WTC11 (cell line): ENCODE measurements around the gene PRKCZ. TPM values are rescaled to one million over a fixed set of nuclear protein-coding genes. Genes with fewer than 3 reads are reported as not detected.
"Not testable (repeated sequence)": the region's sequence is repeated elsewhere in the genome, so short reads cannot be mapped to it uniquely, and the experiment has no call there.

Experiments used
- ATAC-seq: fragments of 200-7000 bp; cut with Tn5 transposase; 2 replicates; pipeline ENCODE4 v1.10.0; 2021; ENCODE audit warnings: mild to moderate bottlenecking, moderate library complexity
- CTCF ChIA-PET: fragments of 300-600 bp; sonication (Branson Sonifier 250); formaldehyde crosslinking; loops from one replicate; lab custom pipeline; 2021; ENCODE audit warnings: antibody characterized with exemption; lab: Charles Lee
- POLR2A ChIA-PET: fragments of 350-600 bp; sonication (Branson Sonifier 250); formaldehyde crosslinking; loops from one replicate; lab custom pipeline; 2021; ENCODE audit warnings: antibody characterized with exemption; lab: Charles Lee
- DNase-seq: peaks from one replicate; pipeline ENCODE4 v3.0.0; 2021; ENCODE audit warnings: low spot score
- H3K27ac Mint-ChIP-seq: 2 replicates; pipeline ENCODE4 v1.8.0; 2021; ENCODE audit warnings: mixed read lengths
- H3K27me3 Mint-ChIP-seq: 2 replicates; pipeline ENCODE4 v1.8.0; 2021; ENCODE audit warnings: low read depth, mild to moderate bottlenecking, moderate library complexity, mixed read lengths
- H3K36me3 Mint-ChIP-seq: 2 replicates; pipeline ENCODE4 v1.8.0; 2021; ENCODE audit warnings: mixed read lengths
- H3K4me1 Mint-ChIP-seq: 2 replicates; pipeline ENCODE4 v1.8.0; 2022; ENCODE audit warnings: mixed read lengths
- H3K4me3 Mint-ChIP-seq: 2 replicates; pipeline ENCODE4 v1.8.0; 2021; ENCODE audit warnings: mild to moderate bottlenecking, moderate library complexity, mixed read lengths
- H3K9me3 Mint-ChIP-seq: 2 replicates; pipeline ENCODE4 v1.8.0; 2021; ENCODE audit warnings: mixed read lengths
- CREB1 ChIP-seq: sonication (generic); formaldehyde crosslinking; IDR thresholded peaks from 2 replicates; pipeline ENCODE4 v1.8.0; 2023; ENCODE audit warnings: mild to moderate bottlenecking, missing genetic modification reagents
- JAZF1 ChIP-seq: fragments of 250-450 bp; sonication (Bioruptor Pico); IDR thresholded peaks from 2 replicates; pipeline ENCODE4 v1.9.0; 2021; ENCODE audit warnings: moderate library complexity, mild to moderate bottlenecking, inconsistent platforms
- KAT7 ChIP-seq: sonication (generic); formaldehyde crosslinking; IDR thresholded peaks from 2 replicates; pipeline ENCODE4 v1.8.1; 2023; ENCODE audit warnings: missing genetic modification reagents, mild to moderate bottlenecking, borderline replicate concordance
- NR2C2 ChIP-seq: sonication (generic); formaldehyde crosslinking; IDR thresholded peaks from 2 replicates; pipeline ENCODE4 v1.8.0; 2022; ENCODE audit warnings: mild to moderate bottlenecking, missing genetic modification reagents
- OVOL2 ChIP-seq: fragments of 250-450 bp; sonication (Bioruptor Pico); IDR thresholded peaks from 2 replicates; pipeline ENCODE4 v1.9.0; 2021; ENCODE audit warnings: mild to moderate bottlenecking, borderline replicate concordance
- PRDM15 ChIP-seq: sonication (generic); formaldehyde crosslinking; IDR thresholded peaks from 2 replicates; pipeline ENCODE4 v1.8.0; 2022; ENCODE audit warnings: missing genetic modification reagents
- RELA ChIP-seq: sonication (generic); formaldehyde crosslinking; IDR thresholded peaks from 2 replicates; pipeline ENCODE4 v1.8.1; 2022; ENCODE audit warnings: missing genetic modification reagents, mild to moderate bottlenecking, borderline replicate concordance
- SMAD3 ChIP-seq: sonication (generic); formaldehyde crosslinking; IDR thresholded peaks from 2 replicates; pipeline ENCODE4 v1.8.0; 2022; ENCODE audit warnings: missing genetic modification reagents, mild to moderate bottlenecking, borderline replicate concordance
- TEAD1 ChIP-seq: sonication (generic); formaldehyde crosslinking; IDR thresholded peaks from 2 replicates; pipeline ENCODE4 v1.8.0; 2022; ENCODE audit warnings: mild to moderate bottlenecking, missing genetic modification reagents
- TP53 ChIP-seq: sonication (generic); formaldehyde crosslinking; IDR thresholded peaks from 2 replicates; pipeline ENCODE4 v1.8.1; 2023; ENCODE audit warnings: mild to moderate bottlenecking, missing genetic modification reagents
- total RNA-seq: library from RNA; stranded (reverse); gene quantifications from 3 replicates; pipeline ENCODE4 v1.2.3, GENCODE V29; 2021
- TF ChIP-seq, protein P1 (sequence below): sonication (generic); formaldehyde crosslinking; conservative IDR thresholded peaks from 2 replicates; pipeline ENCODE4 v1.8.1; 2023; ENCODE audit warnings: mild to moderate bottlenecking, low read depth, missing genetic modification reagents, moderate library complexity
- TF ChIP-seq, protein P2 (sequence below): sonication (generic); formaldehyde crosslinking; IDR thresholded peaks from 2 replicates; pipeline ENCODE4 v1.8.0; 2022; ENCODE audit warnings: mild to moderate bottlenecking, missing genetic modification reagents
- TF ChIP-seq, protein P3 (sequence below): fragments of 250-450 bp; sonication (Bioruptor Pico); conservative IDR thresholded peaks from 2 replicates; pipeline ENCODE4 v1.9.0; 2021; ENCODE audit warnings: mild to moderate bottlenecking

PRKCZ gene
- total RNA-seq, 1 experiment from 2014 or later = 52.5 TPM

DNA sequence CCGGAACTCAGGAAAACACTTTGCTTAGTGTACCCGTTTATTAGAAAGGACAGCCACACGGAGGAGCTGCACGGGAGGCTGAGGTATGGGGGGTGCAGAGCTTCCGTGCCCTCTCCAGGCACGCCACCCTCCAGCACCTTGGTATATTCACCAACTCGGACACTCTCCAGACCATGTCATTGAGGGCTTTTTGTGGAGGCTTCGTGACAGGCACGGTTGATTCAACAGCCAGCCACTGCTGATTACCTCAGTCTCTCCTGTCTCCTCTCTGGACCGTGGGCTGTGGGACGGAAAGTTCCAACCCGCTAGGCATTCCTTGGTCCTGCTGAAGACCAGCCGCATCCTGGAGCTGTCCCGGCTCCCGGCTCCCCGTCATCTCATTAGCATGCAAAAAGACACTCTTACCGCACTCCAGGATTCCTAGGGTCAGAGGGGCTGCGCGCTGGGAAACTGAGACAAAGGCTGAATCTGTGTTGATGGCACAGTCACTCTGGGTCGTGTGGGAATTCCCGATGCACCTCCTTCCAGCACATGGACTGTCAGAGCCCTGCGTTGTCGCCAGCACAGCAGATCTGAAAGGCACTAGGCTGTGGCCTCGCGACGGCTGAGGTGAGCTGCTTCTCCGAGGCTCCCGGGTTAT lies 65.6 kb downstream of the PRKCZ start (continued):
- TF ChIP-seq, protein P1, sequence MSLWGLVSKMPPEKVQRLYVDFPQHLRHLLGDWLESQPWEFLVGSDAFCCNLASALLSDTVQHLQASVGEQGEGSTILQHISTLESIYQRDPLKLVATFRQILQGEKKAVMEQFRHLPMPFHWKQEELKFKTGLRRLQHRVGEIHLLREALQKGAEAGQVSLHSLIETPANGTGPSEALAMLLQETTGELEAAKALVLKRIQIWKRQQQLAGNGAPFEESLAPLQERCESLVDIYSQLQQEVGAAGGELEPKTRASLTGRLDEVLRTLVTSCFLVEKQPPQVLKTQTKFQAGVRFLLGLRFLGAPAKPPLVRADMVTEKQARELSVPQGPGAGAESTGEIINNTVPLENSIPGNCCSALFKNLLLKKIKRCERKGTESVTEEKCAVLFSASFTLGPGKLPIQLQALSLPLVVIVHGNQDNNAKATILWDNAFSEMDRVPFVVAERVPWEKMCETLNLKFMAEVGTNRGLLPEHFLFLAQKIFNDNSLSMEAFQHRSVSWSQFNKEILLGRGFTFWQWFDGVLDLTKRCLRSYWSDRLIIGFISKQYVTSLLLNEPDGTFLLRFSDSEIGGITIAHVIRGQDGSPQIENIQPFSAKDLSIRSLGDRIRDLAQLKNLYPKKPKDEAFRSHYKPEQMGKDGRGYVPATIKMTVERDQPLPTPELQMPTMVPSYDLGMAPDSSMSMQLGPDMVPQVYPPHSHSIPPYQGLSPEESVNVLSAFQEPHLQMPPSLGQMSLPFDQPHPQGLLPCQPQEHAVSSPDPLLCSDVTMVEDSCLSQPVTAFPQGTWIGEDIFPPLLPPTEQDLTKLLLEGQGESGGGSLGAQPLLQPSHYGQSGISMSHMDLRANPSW = no peak
- TF ChIP-seq CREB1 (CRISPR knock-in tag) = no peak
- TF ChIP-seq RELA (CRISPR knock-in tag) = no peak

DNA sequence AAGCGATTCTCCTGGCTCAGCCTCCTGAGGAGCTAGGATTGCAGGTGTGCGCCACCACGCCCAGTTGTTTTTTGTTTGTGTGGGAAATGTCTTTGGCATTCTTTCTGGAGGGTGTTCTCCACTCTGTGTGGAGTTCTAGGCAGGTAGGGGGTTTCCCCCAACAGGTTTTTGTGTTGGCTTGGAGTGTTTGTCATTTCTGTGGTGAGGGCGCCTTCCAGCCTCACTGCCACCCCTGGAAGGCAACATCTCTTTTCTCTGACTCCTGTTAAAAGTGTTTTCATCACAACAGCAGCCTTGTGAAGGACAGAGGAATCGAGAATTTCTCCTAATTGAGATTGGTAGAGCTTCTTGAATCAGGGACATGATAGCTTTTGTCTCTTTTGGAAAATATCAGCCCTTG lies 69.7 kb downstream of the PRKCZ start:
- H3K27ac Mint-ChIP-seq = 0 out of 2 replicates have a peak overlapping the region, but pooled peaks have one; percentile 24

GRCh38 chr1:2121101-2121691 lies 71.0 kb downstream of the PRKCZ start:
- DNase-seq (no peak), ATAC-seq (no peak)
- H3K36me3 Mint-ChIP-seq = peaks cover 22% of the 10 kb centered on the region
- no peak overlapping the region for H3K27ac Mint-ChIP-seq
- H3K9me3 Mint-ChIP-seq = peaks cover 23% of the 10 kb centered on the region
- H3K27me3 Mint-ChIP-seq = no peaks in the 10 kb centered on the region
- POLR2A ChIA-PET = no interaction called here
- TF ChIP-seq RELA (CRISPR knock-in tag) = no peak
- TF ChIP-seq, protein P2, sequence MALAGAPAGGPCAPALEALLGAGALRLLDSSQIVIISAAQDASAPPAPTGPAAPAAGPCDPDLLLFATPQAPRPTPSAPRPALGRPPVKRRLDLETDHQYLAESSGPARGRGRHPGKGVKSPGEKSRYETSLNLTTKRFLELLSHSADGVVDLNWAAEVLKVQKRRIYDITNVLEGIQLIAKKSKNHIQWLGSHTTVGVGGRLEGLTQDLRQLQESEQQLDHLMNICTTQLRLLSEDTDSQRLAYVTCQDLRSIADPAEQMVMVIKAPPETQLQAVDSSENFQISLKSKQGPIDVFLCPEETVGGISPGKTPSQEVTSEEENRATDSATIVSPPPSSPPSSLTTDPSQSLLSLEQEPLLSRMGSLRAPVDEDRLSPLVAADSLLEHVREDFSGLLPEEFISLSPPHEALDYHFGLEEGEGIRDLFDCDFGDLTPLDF = no peak
- TF ChIP-seq KAT7 (CRISPR knock-in tag) = no peak
- no peak for TF ChIP-seq JAZF1 (CRISPR knock-in tag)
- TF ChIP-seq PRDM15 (CRISPR knock-in tag) = no peak
- TF ChIP-seq TP53 (CRISPR knock-in tag) = no peak
- no peak for TF ChIP-seq TEAD1 (CRISPR knock-in tag)
- no peak for TF ChIP-seq OVOL2 (CRISPR knock-in tag)
- TF ChIP-seq SMAD3 = no peak
- no peak for TF ChIP-seq NR2C2
- TF ChIP-seq, protein P3, sequence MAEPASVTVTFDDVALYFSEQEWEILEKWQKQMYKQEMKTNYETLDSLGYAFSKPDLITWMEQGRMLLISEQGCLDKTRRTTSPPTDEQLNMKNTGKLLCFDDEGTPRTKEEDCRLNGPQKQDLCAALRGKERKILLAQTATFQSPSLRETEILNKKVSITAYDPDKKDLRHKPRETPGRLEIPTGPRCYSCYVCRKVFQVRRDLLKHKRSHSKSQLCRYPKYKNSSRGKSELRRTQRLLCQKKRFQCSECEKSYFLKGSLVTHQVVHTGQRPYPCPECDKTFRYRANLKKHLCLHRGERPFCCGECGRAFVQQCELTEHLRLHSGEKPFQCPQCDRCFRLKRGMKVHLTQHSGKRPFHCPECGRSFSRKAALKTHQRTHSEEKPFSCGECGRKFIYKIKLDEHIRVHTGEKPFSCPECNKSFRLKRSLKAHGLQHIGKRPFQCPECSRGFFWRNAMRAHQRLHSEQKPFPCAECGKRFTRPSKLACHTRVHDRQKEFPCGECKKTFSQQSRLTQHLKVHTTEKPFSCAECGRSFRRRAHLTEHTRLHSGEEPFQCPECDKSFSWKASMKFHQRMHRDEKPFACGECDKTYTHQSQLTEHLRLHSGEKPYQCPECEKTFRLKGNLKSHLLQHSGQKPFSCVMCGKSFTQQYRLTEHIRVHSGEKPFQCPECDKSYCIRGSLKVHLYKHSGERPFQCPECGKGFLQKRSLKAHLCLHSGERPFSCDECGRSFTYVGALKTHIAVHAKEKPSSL (CRISPR knock-in tag) = no peak
- H3K4me1 Mint-ChIP-seq = peaks cover 18% of the 10 kb centered on the region
- no peak overlapping the region for H3K4me3 Mint-ChIP-seq
- CTCF ChIA-PET = no interaction called here

More for the DNA sequence above, 69.7 kb downstream of the PRKCZ start:
- DNase-seq (no peak), ATAC-seq (no peak)
- peaks cover 30% of the 10 kb centered on the region for H3K4me1 Mint-ChIP-seq
- peaks cover 22% of the 10 kb centered on the region for H3K36me3 Mint-ChIP-seq
- peaks cover 23% of the 10 kb centered on the region for H3K9me3 Mint-ChIP-seq
- ChIA-PET POLR2A (no interaction called here), CTCF (interaction anchor here (0.7 kb wide), 1 partner anchor 175 kb away, joined by 7 read pairs; no protein-coding TSS in a partner anchor)
- no peak for TF ChIP-seq RELA (CRISPR knock-in tag)
- H3K27me3 Mint-ChIP-seq = no peaks in the 10 kb centered on the region
- H3K4me3 Mint-ChIP-seq = no peak overlapping the region

- POLR2A ChIA-PET, H3K4me3 Mint-ChIP-seq: not testable (repeated sequence)
Measured at GRCh38 chr1:2121794-2122193, 71.6 kb downstream of the PRKCZ start.

More at GRCh38 chr1:2121794-2122193, 71.6 kb downstream of the PRKCZ start:
- H3K27me3 Mint-ChIP-seq, H3K27ac Mint-ChIP-seq, ATAC-seq, CTCF ChIA-PET, DNase-seq: not testable (repeated sequence)
- H3K9me3 Mint-ChIP-seq = peaks cover 23% of the 10 kb centered on the region
- H3K36me3 Mint-ChIP-seq = peaks cover 22% of the 10 kb centered on the region
- H3K4me1 Mint-ChIP-seq = peaks cover 12% of the 10 kb centered on the region
